Adipocyte (in vitro differentiated cells): ENCODE measurements around the gene PLK1.

Experiments used
- DNase-seq: peaks from one replicate; pipeline ENCODE4 v3.0.0-alpha.2; 2015; ENCODE audit warnings: low read depth
- H3K27me3 ChIP-seq: replicated peaks from 2 replicates; pipeline ENCODE4 v1.7.0; 2013; ENCODE audit warnings: mild to moderate bottlenecking, low read length, moderate library complexity; ENCODE audit not compliant: control insufficient read depth, insufficient read depth
- H3K36me3 ChIP-seq: 2 replicates; pipeline ENCODE4 v1.7.0; 2013; ENCODE audit warnings: low read length, mild to moderate bottlenecking, moderate library complexity; ENCODE audit not compliant: control insufficient read depth, insufficient read depth, severe bottlenecking
- H3K4me1 ChIP-seq: 2 replicates; pipeline ENCODE4 v1.7.0; 2013; ENCODE audit warnings: mild to moderate bottlenecking, low read length, moderate library complexity; ENCODE audit not compliant: control insufficient read depth, insufficient read depth
- H3K4me3 ChIP-seq: 2 replicates; pipeline ENCODE4 v1.7.0; 2013; ENCODE audit warnings: mild to moderate bottlenecking, low read length, moderate library complexity
- H3K9ac ChIP-seq: 2 replicates; pipeline ENCODE4 v1.7.0; 2013; ENCODE audit warnings: mild to moderate bottlenecking, low read length, moderate library complexity
- H3K9me3 ChIP-seq: 2 replicates; pipeline ENCODE4 v1.7.0; 2013; ENCODE audit warnings: mild to moderate bottlenecking, low read length, moderate library complexity; ENCODE audit not compliant: control insufficient read depth

PLK1 gene

GRCh38 chr16:23663918-23664317, 14.8 kb upstream of the PLK1 start:
- Histone ChIP-seq H3K9ac (no peak overlapping the region), H3K27me3 (no peaks in the 10 kb centered on the region), H3K4me3 (no peak overlapping the region), H3K36me3 (peaks cover 98% of the 10 kb centered on the region), H3K9me3 (no peaks in the 10 kb centered on the region), H3K4me1 (peaks cover 11% of the 10 kb centered on the region)
- no peak for DNase-seq

- H3K27me3 ChIP-seq = no peaks in the 10 kb centered on the region
- H3K4me3 ChIP-seq = no peak overlapping the region
- DNase-seq = no peak
- H3K9ac ChIP-seq = no peak overlapping the region
- peaks cover 24% of the 10 kb centered on the region for H3K4me1 ChIP-seq
- peaks cover 77% of the 10 kb centered on the region for H3K36me3 ChIP-seq
- H3K9me3 ChIP-seq = no peaks in the 10 kb centered on the region
Measured at GRCh38 chr16:23666571-23667354, 11.9 kb upstream of the PLK1 start.

GRCh38 chr16:23667355-23667659, 11.4 kb upstream of the PLK1 start:
- peaks cover 24% of the 10 kb centered on the region for H3K4me1 ChIP-seq
- H3K36me3 ChIP-seq = peaks cover 72% of the 10 kb centered on the region
- no peak for DNase-seq
- no peaks in the 10 kb centered on the region for H3K27me3 ChIP-seq
- H3K4me3 ChIP-seq = no peak overlapping the region
- no peak overlapping the region for H3K9ac ChIP-seq
- H3K9me3 ChIP-seq = no peaks in the 10 kb centered on the region

DNA sequence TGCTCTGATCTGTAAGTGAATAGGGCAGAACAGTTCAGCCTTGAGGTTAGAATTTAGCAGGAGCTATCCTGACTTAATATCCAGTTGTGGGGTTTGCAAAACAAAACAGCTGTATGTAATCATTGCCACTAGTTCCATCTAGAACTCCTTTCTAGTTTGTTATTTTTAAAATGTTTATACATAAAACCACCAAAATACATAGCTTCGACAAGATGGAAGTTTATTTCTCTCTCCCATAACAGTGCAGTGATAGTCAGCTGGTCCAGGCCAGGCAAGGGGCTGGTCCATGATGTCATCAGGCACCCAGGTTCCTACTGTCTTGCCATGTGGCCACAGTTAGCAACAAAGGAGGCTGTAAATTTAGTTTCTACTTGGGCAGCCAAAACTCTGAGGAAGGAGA, 10.5 kb upstream of the PLK1 start:
- no peak for DNase-seq
- H3K9ac ChIP-seq = no peak overlapping the region
- H3K27me3 ChIP-seq = no peaks in the 10 kb centered on the region
- no peak overlapping the region for H3K4me3 ChIP-seq
- peaks cover 67% of the 10 kb centered on the region for H3K36me3 ChIP-seq
- H3K9me3 ChIP-seq = no peaks in the 10 kb centered on the region
- H3K4me1 ChIP-seq = peaks cover 24% of the 10 kb centered on the region

GRCh38 chr16:23668873-23669272, 9.8 kb upstream of the PLK1 start:
- Histone ChIP-seq H3K27me3 (no peaks in the 10 kb centered on the region), H3K9ac (no peak overlapping the region), H3K4me1 (peaks cover 24% of the 10 kb centered on the region), H3K4me3 (no peak overlapping the region), H3K36me3 (peaks cover 63% of the 10 kb centered on the region), H3K9me3 (no peaks in the 10 kb centered on the region)
- DNase-seq = no peak

DNA sequence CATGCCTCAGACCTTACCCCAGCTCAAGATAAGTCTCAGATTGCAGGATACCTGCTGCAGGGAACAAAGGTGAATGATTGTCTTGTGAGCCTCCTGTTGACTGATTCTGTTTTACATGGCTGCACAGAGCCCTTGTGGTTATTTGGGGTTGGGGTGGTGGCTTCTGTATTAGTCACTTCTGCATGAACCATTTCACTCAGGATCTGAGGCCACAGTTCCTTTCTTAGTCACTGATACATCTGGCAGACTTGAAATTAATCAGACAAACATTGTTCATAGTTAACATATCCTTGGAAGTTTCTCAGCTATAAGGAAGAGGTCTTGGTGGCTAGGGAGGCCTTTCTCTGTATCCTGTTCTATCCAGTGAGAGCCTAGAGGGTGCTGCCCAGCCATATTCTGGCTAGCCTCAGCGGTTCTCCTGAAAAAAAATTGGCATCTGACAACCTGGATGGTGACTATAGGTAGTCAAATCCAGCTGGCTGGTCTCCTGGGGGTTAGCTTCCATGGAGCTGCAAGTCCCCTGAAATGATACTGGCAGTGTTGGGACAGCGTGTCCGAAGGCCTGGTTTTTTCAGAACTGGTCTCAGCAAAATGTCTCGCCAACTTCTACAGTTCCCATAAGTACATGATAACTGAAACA, 8.4 kb upstream of the PLK1 start:
- peaks cover 49% of the 10 kb centered on the region for H3K36me3 ChIP-seq
- peak; percentile 44 for DNase-seq
- H3K4me3 ChIP-seq = no peak overlapping the region
- H3K9ac ChIP-seq = peak overlapping the region; percentile 17
- H3K9me3 ChIP-seq = no peaks in the 10 kb centered on the region
- H3K27me3 ChIP-seq = no peaks in the 10 kb centered on the region
- H3K4me1 ChIP-seq = peaks cover 24% of the 10 kb centered on the region

DNA sequence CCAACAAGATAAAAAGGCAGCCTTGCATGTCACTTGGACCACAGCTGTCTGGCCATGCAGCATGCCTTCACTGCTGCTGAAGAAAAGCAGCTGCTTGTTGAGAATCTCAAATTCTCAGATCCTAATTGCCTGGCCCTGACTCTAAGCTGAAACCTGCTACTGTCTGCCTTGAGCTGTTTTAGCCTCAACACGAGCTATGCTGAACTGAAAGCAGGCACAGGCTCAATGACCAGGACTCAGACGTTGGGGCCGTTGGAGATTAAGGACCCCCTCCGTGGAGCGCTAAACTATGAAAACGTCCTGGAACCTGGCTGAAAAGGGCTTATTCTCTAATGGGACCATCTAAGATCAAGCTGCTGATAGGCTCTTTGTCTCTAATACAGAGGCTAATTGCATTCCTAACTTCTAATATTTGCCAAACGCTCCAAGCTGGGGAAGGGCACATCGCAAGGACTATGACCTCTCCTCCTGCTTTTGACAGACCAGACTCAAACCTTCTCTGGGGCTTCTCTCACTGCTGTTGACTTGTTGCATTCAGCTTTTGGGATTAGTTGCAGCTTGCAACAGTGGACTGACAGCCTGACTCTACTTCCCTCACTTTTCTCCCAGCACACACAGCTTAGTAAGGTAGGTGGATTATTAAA, 4.6 kb upstream of the PLK1 start:
- DNase-seq = no peak
- H3K4me1 ChIP-seq = peaks cover 48% of the 10 kb centered on the region
- H3K9ac ChIP-seq = no peak overlapping the region
- H3K4me3 ChIP-seq = no peak overlapping the region
- H3K9me3 ChIP-seq = no peaks in the 10 kb centered on the region
- no peaks in the 10 kb centered on the region for H3K27me3 ChIP-seq
- H3K36me3 ChIP-seq = peaks cover 15% of the 10 kb centered on the region

DNA sequence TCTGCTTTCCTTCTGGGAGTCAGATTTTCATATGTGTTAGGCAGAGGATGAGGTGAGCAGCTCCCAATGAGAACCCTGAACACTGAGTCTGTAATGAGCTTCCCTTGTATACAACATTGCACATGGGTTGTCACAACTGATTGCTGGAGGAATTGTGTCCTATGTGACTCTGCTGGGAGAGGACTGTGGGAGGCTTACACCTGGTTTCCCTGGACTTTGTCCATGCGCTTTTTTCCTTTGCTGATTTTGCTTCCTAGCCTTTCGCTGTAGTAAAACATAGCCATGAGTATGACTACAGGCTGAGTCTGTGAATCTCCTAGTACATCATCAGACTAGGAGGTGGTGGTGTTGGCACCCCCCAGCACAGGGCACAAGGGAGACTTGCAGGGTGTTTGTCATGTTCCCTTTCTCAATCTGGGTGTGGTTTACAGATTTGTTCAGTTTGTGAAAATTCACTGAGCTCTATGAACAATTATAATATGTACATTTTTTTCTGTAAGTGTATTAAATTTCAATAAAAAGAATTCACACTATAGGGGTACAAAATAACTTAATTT, 1.7 kb upstream of the PLK1 start:
- Histone ChIP-seq H3K4me3 (no peak overlapping the region), H3K9ac (no peak overlapping the region), H3K36me3 (peaks cover 15% of the 10 kb centered on the region), H3K4me1 (peaks cover 45% of the 10 kb centered on the region), H3K9me3 (no peaks in the 10 kb centered on the region), H3K27me3 (no peaks in the 10 kb centered on the region)
- no peak for DNase-seq

DNA sequence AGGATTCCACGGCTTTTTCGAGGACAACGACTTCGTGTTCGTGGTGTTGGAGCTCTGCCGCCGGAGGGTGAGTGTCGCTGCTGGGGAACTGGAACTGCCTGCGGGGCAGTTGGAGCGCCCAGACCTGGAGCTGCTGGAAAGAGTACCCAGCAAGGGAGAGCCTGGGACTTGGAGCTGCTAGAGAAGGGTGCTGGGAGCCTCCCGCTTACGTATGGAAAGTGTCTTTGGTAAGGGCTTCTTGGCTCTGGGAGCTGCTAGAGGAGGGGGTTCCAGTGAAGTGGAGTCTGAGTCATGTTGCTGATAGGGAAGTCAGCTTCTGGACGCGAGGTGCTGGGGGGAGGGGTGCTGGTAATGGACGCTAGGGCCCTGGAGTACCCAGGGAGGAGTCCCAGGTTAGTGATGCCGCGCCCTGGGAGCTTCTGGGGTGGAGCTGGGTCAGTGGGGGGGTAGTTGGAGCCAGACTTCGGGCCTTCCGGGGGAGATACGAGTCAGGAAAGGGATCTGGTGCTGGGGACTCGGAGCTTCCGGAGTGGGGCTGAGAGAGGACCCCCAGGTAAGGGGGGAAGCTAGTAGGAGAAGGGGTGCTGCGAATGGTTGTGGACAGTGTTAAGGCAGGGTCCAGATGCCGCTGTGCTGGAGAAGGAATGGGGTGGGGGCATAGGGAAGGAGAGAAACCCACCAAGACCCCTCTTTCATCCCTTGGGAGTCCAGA, 741 bp downstream of the PLK1 start:
- Histone ChIP-seq H3K4me3 (peak overlapping the region; percentile 85), H3K36me3 (peaks cover 19% of the 10 kb centered on the region), H3K4me1 (peaks cover 39% of the 10 kb centered on the region), H3K27me3 (no peaks in the 10 kb centered on the region), H3K9me3 (no peaks in the 10 kb centered on the region), H3K9ac (peak overlapping the region; percentile 17)
- DNase-seq = peak; percentile 25

- Histone ChIP-seq H3K4me1 (peaks cover 38% of the 10 kb centered on the region), H3K9me3 (no peaks in the 10 kb centered on the region), H3K4me3 (no peak overlapping the region), H3K27me3 (no peaks in the 10 kb centered on the region), H3K36me3 (peaks cover 19% of the 10 kb centered on the region), H3K9ac (no peak overlapping the region)
- DNase-seq = no peak
Measured at GRCh38 chr16:23679986-23680336, 1.3 kb downstream of the PLK1 start.

DNA sequence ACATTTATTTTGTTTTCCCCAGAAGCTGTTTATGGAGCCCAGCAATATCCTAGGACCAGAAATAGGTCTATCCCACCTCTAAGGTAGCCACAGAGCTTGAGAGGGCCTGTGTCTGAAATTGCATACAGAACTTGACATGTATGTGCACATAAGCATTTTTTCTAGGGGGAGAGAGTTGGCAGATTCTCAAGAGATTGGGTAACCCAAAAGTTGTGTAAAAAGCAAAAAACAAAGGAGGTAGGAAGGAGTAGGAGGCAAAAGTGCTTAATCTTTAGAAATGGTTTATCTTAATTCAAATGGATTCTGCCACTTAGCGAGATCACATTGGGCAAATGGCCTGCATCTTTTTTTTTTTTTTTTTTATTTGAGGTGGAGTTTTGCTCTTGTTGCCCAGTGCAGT, 3.5 kb downstream of the PLK1 start:
- H3K27me3 ChIP-seq = no peaks in the 10 kb centered on the region
- no peak overlapping the region for H3K9ac ChIP-seq
- H3K4me3 ChIP-seq = no peak overlapping the region
- DNase-seq = peak; percentile 52
- no peaks in the 10 kb centered on the region for H3K9me3 ChIP-seq
- H3K4me1 ChIP-seq = peaks cover 30% of the 10 kb centered on the region
- peaks cover 26% of the 10 kb centered on the region for H3K36me3 ChIP-seq
